ENCODE results near the gene PCK2. TPM values are rescaled to one million over a fixed set of nuclear protein-coding genes. Genes with fewer than 3 reads are reported as not detected.

The PCK2 gene
- polyA plus RNA-seq, 2 of the 4 experiments (the other 2 are of a cell fraction): 16.9 to 60.2 TPM

GRCh38 chr14:24136684-24137528 lies 42.8 kb downstream of the PCK2 start:
- FAIRE-seq (no peak), ATAC-seq (no peak), DNase-seq (ENCODE audit: low read depth in 1 of 2, low spot score in 1 of 2) (no peak)
- no peak for TF ChIP-seq CHD4 (IDR thresholded peaks at IDR 0.05; ENCODE audit: borderline replicate concordance)
- no peak for TF ChIP-seq JUN (IDR thresholded peaks at IDR 0.05)
- TF ChIP-seq HOXB13 (CRISPR knock-in tag; IDR thresholded peaks at IDR 0.05; ENCODE audit: low read depth): no peak
- no peak for TF ChIP-seq RNF2 (IDR thresholded peaks at IDR 0.05; ENCODE audit: borderline replicate concordance, low read depth)
- TF ChIP-seq POLR2AphosphoS2 (conservative IDR thresholded peaks at IDR 0.05; ENCODE audit: low read length): no peak
- TF ChIP-seq FOSL2 (IDR thresholded peaks at IDR 0.05): no peak
- no peak for TF ChIP-seq FOSL2 (CRISPR knock-in tag; IDR thresholded peaks at IDR 0.05)
- TF ChIP-seq NPAS2 (CRISPR knock-in tag; IDR thresholded peaks at IDR 0.05; ENCODE audit: borderline replicate concordance): no peak
- TF ChIP-seq MAZ (IDR thresholded peaks at IDR 0.05; ENCODE audit: borderline replicate concordance, low read depth, low read length): no peak
- TF ChIP-seq E2F6 (IDR thresholded peaks at IDR 0.05; ENCODE audit: borderline replicate concordance, low read depth): no peak
- TF ChIP-seq NR3C1 (IDR thresholded peaks at IDR 0.05): no peak
- TF ChIP-seq PHF8 (IDR thresholded peaks at IDR 0.05; ENCODE audit: borderline replicate concordance, low read depth): no peak
- TF ChIP-seq HDAC2 (IDR thresholded peaks at IDR 0.05): no peak
- TF ChIP-seq ZNF302 (CRISPR knock-in tag; IDR thresholded peaks at IDR 0.05): no peak
- TF ChIP-seq KDM5A (IDR thresholded peaks at IDR 0.05): no peak
- TF ChIP-seq RFX5 (IDR thresholded peaks at IDR 0.05): no peak
- TF ChIP-seq ELK1 (IDR thresholded peaks at IDR 0.05; ENCODE audit: low read depth, low read length): no peak
- no peak for TF ChIP-seq ESRRA (IDR thresholded peaks at IDR 0.05; ENCODE audit: borderline replicate concordance, low read length)
- Histone ChIP-seq H3K4me1 (peaks cover 32% of the 10 kb centered on the region), H3K9me3 (no peaks in the 10 kb centered on the region), H3K4me2 (peak overlapping the region; percentile 98), H3K4me3 (peak overlapping the region; percentile 88), H3K27ac (peak overlapping the region; percentile 96 to 98)
- WGBS (ENCODE audit: missing lambda C conversion rate): 50% methylated on average over 13 of the region's 13 CpGs
- POLR2A ChIA-PET: interaction anchor here (0.6 to 5.2 kb wide), 5 partner anchors 16 to 77 kb away, joined by 3 to 48 read pairs (median 7); partner anchors contain the start of genes CHMP4A, DCAF11 and NRL
- CTCF ChIA-PET: interaction anchor here (0.7 to 5.4 kb wide), 12 partner anchors 9 to 83 kb away, joined by 3 to 47 read pairs (median 4); partner anchors contain the start of genes DCAF11, IRF9, NRL and RNF31

GRCh38 chr14:24137529-24138395 lies 43.7 kb downstream of the PCK2 start:
- WGBS (ENCODE audit: missing lambda C conversion rate): 92% methylated on average over 8 of the region's 8 CpGs
- DNase-seq (ENCODE audit: low read depth in 1 of 2, low spot score in 1 of 2) (no peak), FAIRE-seq (no peak), ATAC-seq (no peak)
- Histone ChIP-seq H3K27ac (no peak overlapping the region), H3K4me2 (no peak overlapping the region; the same call in 1 of the 3 replicates), H3K4me3 (no peak overlapping the region), H3K4me1 (peaks cover 37% of the 10 kb centered on the region), H3K9me3 (no peaks in the 10 kb centered on the region)
- TF ChIP-seq RFX5 (IDR thresholded peaks at IDR 0.05) (no peak), RCOR1 (IDR thresholded peaks at IDR 0.05; ENCODE audit: low read depth, low read length) (no peak)
- ChIA-PET POLR2A (interaction anchor here (0.6 to 5.2 kb wide), 4 partner anchors 9 to 44 kb away, joined by 3 to 48 read pairs (median 4); partner anchors contain the start of genes DCAF11, NRL and PCK2), CTCF (interaction anchor here (0.7 to 5.4 kb wide), 12 partner anchors 8 to 159 kb away, joined by 3 to 47 read pairs (median 4); partner anchors contain the start of genes DCAF11, IRF9, NRL and RNF31)

Data from A549 (cell line).